SK-N-SH (cell line): ENCODE results near the gene TEX28. TPM values are rescaled to one million over a fixed set of nuclear protein-coding genes. Genes with fewer than 3 reads are reported as not detected.

Experiments used
- CTCF ChIA-PET: fragments of 300-600, 350-600 bp; formaldehyde crosslinking; extraction: SDS; loops from one replicate; lab custom pipeline; 2021; lab: Yijun Ruan, JAX
- POLR2A ChIA-PET: fragments of 350-600 bp; sonication (Branson Sonifier 250); formaldehyde crosslinking; extraction: SDS; loops from one replicate; lab custom pipeline; 2020; ENCODE audit warnings: antibody characterized with exemption, inconsistent platforms; lab: Yijun Ruan, JAX
- DNase-seq: peaks from one replicate; pipeline ENCODE4 v3.0.0; 2012
- H2AFZ ChIP-seq: fragments of 200-600 bp; sonication (generic); 2 replicates; pipeline ENCODE4 v1.8.1; 2016; ENCODE audit warnings: antibody characterized with exemption, mild to moderate bottlenecking, low read depth
- H3F3A ChIP-seq: fragments of 200-600 bp; sonication (generic); replicated peaks from 2 replicates; pipeline ENCODE3; 2016; ENCODE audit warnings: antibody characterized with exemption, mild to moderate bottlenecking; ENCODE audit not compliant: insufficient read depth
- H3K27ac ChIP-seq, 2 experiments: fragments of 200-500 bp in 1 of 2; fragments of 200-600 bp in 1 of 2; sonication (Bioruptor generic) in 1 of 2; sonication (generic), shearing (Covaris generic) in 1 of 2; 2 replicates each; pipeline versions ENCODE4 v1.5.1 to v1.6.1; 2014 to 2016; ENCODE audit warnings: low read depth in 2 of 2, inconsistent platforms in 1 of 2, low read length in 1 of 2, mild to moderate bottlenecking in 1 of 2, mixed read lengths in 1 of 2
- H3K27me3 ChIP-seq: fragments of 200-600 bp; sonication (generic), shearing (Covaris generic); 2 replicates; pipeline ENCODE4 v1.6.1; 2016; ENCODE audit warnings: mixed run types; ENCODE audit not compliant: insufficient read depth
- H3K36me3 ChIP-seq, 2 experiments: fragments of 200-500 bp in 1 of 2; fragments of 200-600 bp in 1 of 2; sonication (Bioruptor generic) in 1 of 2; sonication (generic) in 1 of 2; replicated peaks in 1 of 2; 2 replicates each; pipeline versions ENCODE3 to v1.5.1; 2014 to 2016; ENCODE audit warnings: low read length in 1 of 2, mild to moderate bottlenecking in 1 of 2; ENCODE audit not compliant: insufficient read depth in 2 of 2, control insufficient read depth in 1 of 2
- H3K4me1 ChIP-seq, 2 experiments: fragments of 200-500 bp in 1 of 2; fragments of 200-600 bp in 1 of 2; sonication (Bioruptor generic) in 1 of 2; sonication (generic), shearing (Covaris generic) in 1 of 2; 2 replicates each; pipeline versions ENCODE4 v1.5.1 to v1.6.1; 2014 to 2016; ENCODE audit warnings: low read depth in 1 of 2, low read length in 1 of 2, mixed run types in 1 of 2; ENCODE audit not compliant: insufficient read depth in 2 of 2, control insufficient read depth in 1 of 2
- H3K4me2 ChIP-seq: fragments of 200-600 bp; sonication (generic), shearing (Covaris generic); 2 replicates; pipeline ENCODE4 v1.6.1; 2017; ENCODE audit warnings: mixed run types
- H3K4me3 ChIP-seq, 2 experiments: fragments of 200-500 bp in 1 of 2; fragments of 200-600 bp in 1 of 2; sonication (Bioruptor generic) in 1 of 2; sonication (generic), shearing (Covaris generic) in 1 of 2; 2 replicates each; pipeline versions ENCODE4 v1.5.1 to v1.8.1; 2014 to 2016; ENCODE audit warnings: low read depth in 2 of 2, inconsistent platforms in 1 of 2, low read length in 1 of 2, mild to moderate bottlenecking in 1 of 2, mixed read lengths in 1 of 2, moderate library complexity in 1 of 2
- H3K79me2 ChIP-seq: fragments of 200-600 bp; sonication (generic); 2 replicates; pipeline ENCODE4 v1.8.1; 2017; ENCODE audit warnings: mild to moderate bottlenecking; ENCODE audit not compliant: insufficient read depth
- H3K9ac ChIP-seq: fragments of 200-600 bp; sonication (generic); 2 replicates; pipeline ENCODE4 v1.6.1; 2017; ENCODE audit warnings: mixed run types
- H3K9me2 ChIP-seq: fragments of 200-600 bp; sonication (generic); 2 replicates; pipeline ENCODE4 v1.6.1; 2017; ENCODE audit warnings: mixed run types
- H3K9me3 ChIP-seq: fragments of 200-600 bp; sonication (generic); 2 replicates; pipeline ENCODE4 v1.6.1; 2017; ENCODE audit warnings: mixed run types, mild to moderate bottlenecking, moderate library complexity
- H4K20me1 ChIP-seq: fragments of 200-600 bp; sonication (generic); 2 replicates; pipeline ENCODE4 v1.6.1; 2017; ENCODE audit warnings: mild to moderate bottlenecking, mixed run types; ENCODE audit not compliant: insufficient read depth
- CTCF ChIP-seq: fragments of 200-600 bp; sonication (generic); IDR thresholded peaks from 2 replicates; pipeline ENCODE4 v1.6.1; 2017; ENCODE audit warnings: antibody characterized with exemption, mild to moderate bottlenecking, moderate library complexity
- ELF1 ChIP-seq: IDR thresholded peaks from 2 replicates; pipeline ENCODE4 v1.4.0; 2012
- EZH2phosphoT487 ChIP-seq: fragments of 200-600 bp; sonication (generic); IDR thresholded peaks from 2 replicates; pipeline ENCODE4 v1.6.1; 2017; ENCODE audit warnings: low read depth, mixed run types, mild to moderate bottlenecking, antibody characterized with exemption, moderate library complexity, borderline replicate concordance
- FOSL2 ChIP-seq: IDR thresholded peaks from 2 replicates; pipeline ENCODE4 v1.4.0; 2012; ENCODE audit warnings: low read depth, mild to moderate bottlenecking, moderate library complexity, borderline replicate concordance
- IRF3 ChIP-seq: fragments of 150-350 bp; IDR thresholded peaks from 2 replicates; pipeline ENCODE4 v1.6.1; 2016; ENCODE audit warnings: mild to moderate bottlenecking, low read depth, low read length
- MEF2A ChIP-seq: IDR thresholded peaks from 2 replicates; pipeline ENCODE4 v1.4.0; 2012; ENCODE audit warnings: low read depth, borderline replicate concordance
- MXI1 ChIP-seq: IDR thresholded peaks from 2 replicates; pipeline ENCODE4 v1.6.1; 2012; ENCODE audit warnings: mild to moderate bottlenecking, low read depth, low read length, improper control_type of control experiment
- RAD21 ChIP-seq: IDR thresholded peaks from 2 replicates; pipeline ENCODE4 v1.6.1; 2012; ENCODE audit warnings: mild to moderate bottlenecking, low read length
- RCOR1 ChIP-seq: fragments of 150-350 bp; IDR thresholded peaks from 2 replicates; pipeline ENCODE4 v1.6.1; 2017; ENCODE audit warnings: antibody characterized with exemption, low read length
- SMC3 ChIP-seq: IDR thresholded peaks from 2 replicates; pipeline ENCODE4 v1.6.1; 2012; ENCODE audit warnings: low read depth, low read length, improper control_type of control experiment
- TCF12 ChIP-seq: IDR thresholded peaks from 2 replicates; pipeline ENCODE4 v1.4.0; 2012
- TEAD4 ChIP-seq: IDR thresholded peaks from 2 replicates; pipeline ENCODE4 v1.4.0; 2012; ENCODE audit warnings: mild to moderate bottlenecking, borderline replicate concordance; ENCODE audit not compliant: insufficient read depth
- WGBS: methylation state at CpG from one replicate; pipeline ENCODE4 v1.1.6; 2017; ENCODE audit warnings: low lambda C conversion rate; 5-methylcytosine and 5-hydroxymethylcytosine counted together
- polyA plus RNA-seq, 3 experiments: library from polyadenylated mRNA; depleted of rRNA; stranded (reverse); fragments of >200 nt; gene quantifications; 2 replicates each; pipeline ENCODE4 v1.2.3, GENCODE V29; 2012

Gene TEX28
- polyA plus RNA-seq, 1 of the 3 experiments (the other 2 are of a cell fraction): not detected

DNA sequence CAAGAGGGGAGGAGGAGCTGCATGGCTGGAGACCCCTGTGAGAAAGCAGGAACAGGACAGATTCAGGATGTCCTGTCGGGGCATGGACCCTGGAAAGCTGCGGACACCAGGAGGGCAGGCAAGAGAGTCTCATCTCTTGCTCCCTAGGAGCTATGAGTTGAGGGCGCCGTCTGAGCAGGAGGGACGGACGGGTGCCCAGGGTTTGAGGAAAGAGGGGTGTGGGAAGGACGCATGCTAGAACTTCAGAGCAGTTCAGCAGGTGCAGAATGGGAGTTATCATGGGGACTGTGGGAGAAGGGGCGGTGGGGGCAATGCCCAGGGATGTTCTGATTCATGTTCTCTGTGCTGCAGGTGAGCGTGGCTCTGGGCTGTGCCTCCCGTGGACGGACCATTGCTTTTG is 25.5 kb upstream of the TEX28 start:
- CTCF ChIA-PET: interaction anchor here (1.1 kb wide), 1 partner anchor 10 kb away, joined by 4 read pairs; no protein-coding TSS in a partner anchor
- Histone ChIP-seq H4K20me1 (no peaks in the 10 kb centered on the region), H3K4me2 (no peak overlapping the region), H3K9me2 (no peaks in the 10 kb centered on the region), H3K79me2 (no peaks in the 10 kb centered on the region), H3K9ac (no peak overlapping the region), H3K27me3 (peaks cover 66% of the 10 kb centered on the region), H3K4me1 (no peaks in the 10 kb centered on the region), H3K27ac (no peak overlapping the region), H3K4me3 (no peak overlapping the region), H2AFZ (no peak overlapping the region), H3K36me3 (no peaks in the 10 kb centered on the region), H3K9me3 (no peaks in the 10 kb centered on the region), H3F3A (no peaks in the 10 kb centered on the region)
- DNase-seq: no peak
- TF ChIP-seq EZH2phosphoT487: no peak
- no peak for TF ChIP-seq ELF1
- TF ChIP-seq FOSL2: no peak
- no peak for TF ChIP-seq MXI1
- no peak for TF ChIP-seq MEF2A
- no peak for TF ChIP-seq TEAD4
- TF ChIP-seq TCF12: no peak
- no peak for TF ChIP-seq RCOR1
- 47% methylated on average over 10 of the region's 11 CpGs for WGBS
- POLR2A ChIA-PET: no interaction called here

GRCh38 chrX:154317391-154317995 is 22.6 kb upstream of the TEX28 start:
- ChIA-PET CTCF (interaction anchor here (0.6 to 3.6 kb wide), 11 partner anchors 8 to 350 kb away, joined by 3 to 22 read pairs (median 3); no protein-coding TSS in a partner anchor), POLR2A (no interaction called here)
- Histone ChIP-seq H2AFZ (no peak overlapping the region), H3K9me3 (no peaks in the 10 kb centered on the region), H3K27ac (no peak overlapping the region), H3F3A (no peaks in the 10 kb centered on the region), H3K9ac (no peak overlapping the region), H3K36me3 (no peaks in the 10 kb centered on the region), H4K20me1 (no peaks in the 10 kb centered on the region), H3K4me1 (no peaks in the 10 kb centered on the region), H3K9me2 (no peaks in the 10 kb centered on the region), H3K27me3 (peaks cover 54% of the 10 kb centered on the region), H3K4me3 (no peak overlapping the region), H3K4me2 (no peak overlapping the region), H3K79me2 (no peaks in the 10 kb centered on the region)
- peak; percentile 44 for TF ChIP-seq SMC3
- TF ChIP-seq IRF3: no peak
- peak; percentile 63 for TF ChIP-seq CTCF
- TF ChIP-seq RAD21: peak; percentile 35; the same call in 1 of the 2 replicates
- peak; percentile 51 for DNase-seq
- 31% methylated on average over 7 of the region's 7 CpGs for WGBS
